ENCODE results near the gene DTX1.
A peak's percentile ranks its signal among the peaks of the same experiment; 100 is the strongest.
"Not testable (repeated sequence)": the region's sequence is repeated elsewhere in the genome, so short reads cannot be mapped to it uniquely, and the experiment has no call there.

Gene DTX1

GRCh38 chr12:113137861-113138783 is 81.6 kb downstream of the DTX1 start:
- DNase-seq = no peak

- no peak for DNase-seq
Observed at GRCh38 chr12:113138826-113139225, 82.3 kb downstream of the DTX1 start.

GRCh38 chr12:113140706-113141105 is 84.2 kb downstream of the DTX1 start:
- DNase-seq = no peak

GRCh38 chr12:113141716-113142115 is 85.2 kb downstream of the DTX1 start:
- DNase-seq = not testable (repeated sequence)

GRCh38 chr12:113142173-113142885 is 85.8 kb downstream of the DTX1 start:
- DNase-seq = no peak

GRCh38 chr12:113142886-113143332 is 86.4 kb downstream of the DTX1 start:
- DNase-seq = peak; percentile 58

- no peak for DNase-seq
Observed at GRCh38 chr12:113143959-113144358, 87.4 kb downstream of the DTX1 start.

- DNase-seq = no peak
Observed at GRCh38 chr12:113144806-113145205, 88.3 kb downstream of the DTX1 start.

GRCh38 chr12:113145720-113146551 is 89.4 kb downstream of the DTX1 start:
- DNase-seq = no peak

GRCh38 chr12:113146999-113147398 is 90.5 kb downstream of the DTX1 start:
- DNase-seq = no peak

All from GDM1 (cell line).